Lung (tissue), 12 donors: ENCODE measurements around the gene TMEM263. TPM values are rescaled to one million over a fixed set of nuclear protein-coding genes. Genes with fewer than 3 reads are reported as not detected.

Experiments used
- ATAC-seq: fragments of 200-7000 bp; cut with Tn5 transposase; one replicate; pipeline ENCODE4 v1.9.1; 2020; ENCODE audit warnings: moderate number of reproducible peaks; ENCODE audit not compliant: insufficient read depth, low FRiP score
- DNase-seq, 3 donors: peaks; one replicate each; pipeline ENCODE4 v3.0.0-alpha.2; 2013 to 2017
- H3K27ac ChIP-seq, 2 donors: one replicate each; pipeline ENCODE4 v1.5.1; 2013; ENCODE audit warnings: mild to moderate bottlenecking in 2 of 2, moderate library complexity in 2 of 2, control low read depth in 1 of 2, inconsistent platforms in 1 of 2, low read depth in 1 of 2, low read length in 1 of 2
- H3K27me3 ChIP-seq, 3 donors: one replicate each; pipeline ENCODE4 v1.5.1; 2013; ENCODE audit warnings: low read length in 2 of 3; ENCODE audit not compliant: control insufficient read depth in 3 of 3, insufficient read depth in 3 of 3
- H3K36me3 ChIP-seq, 4 donors: one replicate each; pipeline ENCODE4 v1.5.1; 2013; ENCODE audit warnings: low read length in 4 of 4, mild to moderate bottlenecking in 1 of 4, moderate library complexity in 1 of 4; ENCODE audit not compliant: control insufficient read depth in 4 of 4, insufficient read depth in 4 of 4
- H3K4me1 ChIP-seq, 5 donors: one replicate each; pipeline ENCODE4 v1.5.1; 2013; ENCODE audit warnings: low read length in 5 of 5, mild to moderate bottlenecking in 2 of 5, moderate library complexity in 1 of 5; ENCODE audit not compliant: control insufficient read depth in 5 of 5, insufficient read depth in 5 of 5
- H3K4me3 ChIP-seq: one replicate; pipeline ENCODE4 v1.5.1; 2013; ENCODE audit warnings: mild to moderate bottlenecking, control low read depth, moderate library complexity
- H3K9ac ChIP-seq, 2 donors: one replicate each; pipeline ENCODE4 v1.5.1; 2013; ENCODE audit warnings: low read length in 2 of 2, control low read depth in 1 of 2; ENCODE audit not compliant: insufficient read depth in 1 of 2
- H3K9me3 ChIP-seq, 4 donors: one replicate each; pipeline ENCODE4 v1.5.1; 2013; ENCODE audit warnings: low read length in 3 of 4, mild to moderate bottlenecking in 1 of 4, moderate library complexity in 1 of 4; ENCODE audit not compliant: control insufficient read depth in 4 of 4, insufficient read depth in 3 of 4
- CTCF ChIP-seq: IDR thresholded peaks from 2 replicates; pipeline ENCODE4 v1.5.1; 2012; ENCODE audit warnings: mild to moderate bottlenecking; ENCODE audit errors: control extremely low read depth, extremely low read depth
- whole genome bisulfite sequencing, 2 donors: extraction: QIAGEN DNeasy Blood & Tissue Kit; methylation state at CpG; one replicate each; pipeline ENCODE4 v1.1.7; 2013; 5-methylcytosine and 5-hydroxymethylcytosine counted together
- polyA plus RNA-seq, 2 donors: library from polyadenylated mRNA; stranded (reverse); fragments of 200-250 nt; gene quantifications; one replicate each; pipeline ENCODE4 v1.2.1, GENCODE V29; 2013
- total RNA-seq, 2 donors: library from RNA; depleted of rRNA in 1 of 2; stranded (reverse); fragments of >200 nt in 1 of 2; gene quantifications; one replicate each; pipeline ENCODE4 v1.2.1, GENCODE V29; 2014 to 2021
- donor health status: control.
- donor health status: control.
- donor health status: Bipolar disorder and iron deficiency.
- donor health status: healthy.
- donor health status: DM: yes; HTN: yes; CAD: no.

Gene TMEM263
- total and polyA plus RNA-seq, 4 donors: 9.6 to 73.9 (median 22.2) TPM

GRCh38 chr12:106941481-106942156, 14.1 kb upstream of the TMEM263 start:
- no peaks in the 10 kb centered on the region for H3K36me3 ChIP-seq
- no peaks in the 10 kb centered on the region for H3K4me1 ChIP-seq
- ATAC-seq: no peak
- no peak overlapping the region for H3K9ac ChIP-seq
- TF ChIP-seq CTCF: no peak
- 53 to 68% methylated on average over 6 of the region's 6 CpGs for WGBS, 2 donors
- no peak overlapping the region for H3K4me3 ChIP-seq
- H3K27ac ChIP-seq: no peak overlapping the region
- H3K9me3 ChIP-seq: no peaks in the 10 kb centered on the region
- H3K27me3 ChIP-seq: no peaks in the 10 kb centered on the region
- no peak for DNase-seq

- no peaks in the 10 kb centered on the region for H3K9me3 ChIP-seq
- DNase-seq (no peak), ATAC-seq (no peak)
Measured at GRCh38 chr12:106942775-106943174, 12.9 kb upstream of the TMEM263 start.

GRCh38 chr12:106945261-106945851, 10.4 kb upstream of the TMEM263 start:
- DNase-seq: no peak
- H3K9me3 ChIP-seq: no peaks in the 10 kb centered on the region
- no peak for ATAC-seq
- H3K4me3 ChIP-seq: no peak overlapping the region
- H3K27me3 ChIP-seq: no peaks in the 10 kb centered on the region
- H3K4me1 ChIP-seq: no peaks in the 10 kb centered on the region
- H3K27ac ChIP-seq: no peak overlapping the region
- 23 to 28% methylated on average over 1 of the region's 1 CpG for WGBS, 2 donors
- TF ChIP-seq CTCF: no peak
- H3K9ac ChIP-seq: no peak overlapping the region
- no peaks in the 10 kb centered on the region for H3K36me3 ChIP-seq

More at GRCh38 chr12:106942775-106943174, 12.9 kb upstream of the TMEM263 start:
- no peak for TF ChIP-seq CTCF
- Histone ChIP-seq H3K4me1 (no peaks in the 10 kb centered on the region), H3K9ac (no peak overlapping the region), H3K36me3 (no peaks in the 10 kb centered on the region), H3K27ac (no peak overlapping the region), H3K4me3 (no peak overlapping the region), H3K27me3 (no peaks in the 10 kb centered on the region)
- WGBS, 2 donors: 88 to 91% methylated on average over 2 of the region's 2 CpGs
